NCI-H82 treated with DMSO at 0.1 percent for 48 hours (cell line): ENCODE data around the gene PGAP6.
"Not testable (repeated sequence)": the region's sequence is repeated elsewhere in the genome, so short reads cannot be mapped to it uniquely, and the experiment has no call there.

Experiments used
- DNase-seq: peaks from one replicate; lab custom pipeline; 2025; ENCODE audit not compliant: unreplicated experiment; lab: John Stamatoyannopoulos, UW

The PGAP6 gene

DNA sequence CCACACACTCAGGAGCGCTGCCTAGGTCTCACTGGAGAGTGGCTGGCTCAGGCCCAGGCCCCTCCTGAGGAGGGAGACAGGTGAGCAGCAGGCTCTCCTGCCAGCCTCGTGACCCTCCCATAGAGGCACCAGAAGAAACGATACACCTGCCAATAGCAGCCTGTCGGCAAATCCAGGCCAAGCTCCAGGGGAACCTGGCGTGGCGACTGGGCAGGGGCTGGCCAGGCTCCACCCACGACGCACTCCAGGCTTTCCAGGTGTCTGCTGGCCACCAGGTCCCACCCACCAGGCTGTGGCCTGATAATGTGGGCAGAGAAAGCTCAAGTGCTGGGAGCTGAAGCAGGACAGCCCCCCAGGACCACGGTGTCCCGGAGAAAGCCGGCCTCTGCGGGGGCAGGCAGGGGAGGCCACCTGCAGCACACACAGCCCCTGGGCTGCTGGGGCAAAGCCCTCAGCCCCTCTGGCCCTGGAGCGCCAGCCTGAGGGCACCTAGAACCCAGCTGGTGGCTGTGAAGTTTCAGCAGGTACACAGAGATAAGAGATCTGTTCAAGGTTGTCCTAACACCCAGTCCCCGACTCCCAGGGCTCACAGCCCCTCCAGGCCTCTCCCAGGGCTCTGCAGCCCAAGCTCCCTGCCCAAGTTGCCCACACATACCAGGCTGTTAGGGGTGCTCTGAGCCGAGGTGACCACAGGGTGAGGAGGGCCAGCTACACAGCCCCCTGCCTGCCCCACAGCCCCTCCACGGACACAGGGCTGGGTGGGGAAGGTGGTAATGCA is 2.4 kb downstream of the PGAP6 start:
- DNase-seq = no peak

DNA sequence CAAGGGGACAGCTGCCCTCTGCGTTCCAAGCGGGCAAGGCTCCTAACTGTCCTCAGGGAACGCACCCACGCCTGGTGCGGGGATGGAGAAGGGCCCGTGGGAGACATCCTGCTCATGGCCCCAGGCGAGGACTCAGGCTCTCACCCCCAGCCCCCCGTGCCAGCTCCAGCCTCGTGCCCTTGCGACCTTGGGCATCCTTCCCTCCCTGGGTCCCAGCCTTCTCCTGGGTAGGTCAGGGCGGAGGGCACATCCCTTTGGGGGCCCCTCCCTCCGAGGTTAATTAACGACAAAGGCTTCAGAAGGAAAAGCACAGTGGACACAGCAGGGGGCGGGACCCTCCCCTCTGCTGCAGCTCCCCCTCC is 3.0 kb downstream of the PGAP6 start:
- DNase-seq = no peak

DNA sequence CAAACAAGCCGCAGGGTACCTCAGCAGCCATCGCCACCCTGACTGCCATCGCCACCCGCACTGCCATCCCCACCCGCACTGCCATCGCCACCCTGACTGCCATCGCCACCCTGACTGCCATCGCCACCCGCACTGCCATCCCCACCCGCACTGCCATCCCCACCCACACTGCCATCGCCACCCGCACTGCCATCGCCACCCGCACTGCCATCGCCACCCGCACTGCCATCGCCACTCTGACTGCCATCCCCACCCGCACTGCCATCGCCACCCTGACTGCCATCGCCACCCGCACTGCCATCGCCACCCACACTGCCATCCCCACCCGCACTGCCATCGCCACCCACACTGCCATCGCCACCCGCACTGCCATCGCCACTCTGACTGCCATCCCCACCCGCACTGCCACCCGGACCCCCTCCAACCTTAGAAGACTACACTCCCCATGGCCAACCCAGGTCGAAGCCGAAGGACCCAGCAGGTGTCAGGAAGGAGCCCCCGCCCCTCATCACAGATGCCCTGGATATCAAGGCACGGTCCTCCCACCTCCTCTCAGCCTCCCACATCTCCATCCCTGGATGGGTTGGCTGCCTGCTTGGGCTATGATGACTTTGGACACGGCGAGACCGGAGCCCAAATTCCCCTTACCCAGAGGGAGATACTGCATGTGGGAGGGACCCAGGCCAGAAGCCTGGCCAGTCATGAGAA is 3.5 kb downstream of the PGAP6 start:
- not testable (repeated sequence) for DNase-seq

DNA sequence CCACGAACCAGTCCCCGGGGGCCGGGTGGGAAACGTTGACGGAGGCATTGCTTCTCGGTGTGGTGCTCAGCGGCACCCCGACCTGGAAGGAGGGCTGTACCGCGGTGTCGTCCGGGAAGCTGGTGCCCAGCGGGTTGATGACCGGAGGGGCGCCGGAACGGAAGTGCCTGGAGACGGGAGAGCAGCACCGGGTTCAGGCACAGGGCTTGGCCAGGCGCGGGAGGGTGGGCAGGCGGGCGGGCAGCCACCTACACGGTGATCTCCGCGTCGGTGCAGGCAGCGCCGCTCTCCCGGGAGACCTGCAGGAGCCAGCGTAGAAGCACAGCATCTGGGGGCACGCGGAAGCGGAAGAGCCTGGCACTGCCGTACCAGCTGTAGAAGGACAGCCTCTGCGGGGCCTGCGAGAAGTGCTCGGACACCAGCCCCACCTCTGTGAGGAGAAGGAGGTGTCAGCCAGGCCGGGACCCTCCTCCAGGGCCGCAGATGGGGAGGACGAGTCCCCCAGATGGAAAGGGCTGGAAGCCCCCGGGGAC is 4.3 kb downstream of the PGAP6 start:
- no peak for DNase-seq

DNA sequence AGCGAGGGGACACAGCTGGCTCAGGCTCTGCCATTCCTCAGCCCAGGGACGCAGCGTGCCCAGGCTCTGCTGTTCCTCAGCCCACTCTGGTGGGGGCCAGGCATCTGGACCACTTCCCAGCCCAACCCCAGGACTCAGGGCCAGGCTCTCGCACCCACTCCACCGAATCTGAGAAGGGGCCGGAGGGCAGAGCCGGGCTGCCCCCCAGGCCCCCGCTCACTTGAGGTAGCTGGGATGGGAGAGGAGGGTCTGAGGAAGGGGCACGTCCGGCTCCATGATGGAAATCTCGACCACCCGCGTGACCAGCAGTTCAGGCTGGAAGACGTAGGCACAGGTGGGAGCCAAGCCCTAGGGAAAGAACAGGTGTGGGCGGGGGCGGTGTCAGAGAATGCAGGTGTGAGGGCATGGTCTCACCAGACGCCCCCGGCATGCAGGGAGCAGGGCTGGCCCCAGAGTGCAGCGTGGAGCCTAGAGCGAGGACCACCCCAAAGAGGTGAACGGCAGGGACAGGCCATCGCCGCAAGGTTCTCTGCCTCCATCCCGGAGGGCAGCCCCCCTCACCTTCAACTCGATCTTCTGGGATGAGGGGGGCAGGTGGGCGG is 4.9 kb downstream of the PGAP6 start:
- DNase-seq = no peak

DNA sequence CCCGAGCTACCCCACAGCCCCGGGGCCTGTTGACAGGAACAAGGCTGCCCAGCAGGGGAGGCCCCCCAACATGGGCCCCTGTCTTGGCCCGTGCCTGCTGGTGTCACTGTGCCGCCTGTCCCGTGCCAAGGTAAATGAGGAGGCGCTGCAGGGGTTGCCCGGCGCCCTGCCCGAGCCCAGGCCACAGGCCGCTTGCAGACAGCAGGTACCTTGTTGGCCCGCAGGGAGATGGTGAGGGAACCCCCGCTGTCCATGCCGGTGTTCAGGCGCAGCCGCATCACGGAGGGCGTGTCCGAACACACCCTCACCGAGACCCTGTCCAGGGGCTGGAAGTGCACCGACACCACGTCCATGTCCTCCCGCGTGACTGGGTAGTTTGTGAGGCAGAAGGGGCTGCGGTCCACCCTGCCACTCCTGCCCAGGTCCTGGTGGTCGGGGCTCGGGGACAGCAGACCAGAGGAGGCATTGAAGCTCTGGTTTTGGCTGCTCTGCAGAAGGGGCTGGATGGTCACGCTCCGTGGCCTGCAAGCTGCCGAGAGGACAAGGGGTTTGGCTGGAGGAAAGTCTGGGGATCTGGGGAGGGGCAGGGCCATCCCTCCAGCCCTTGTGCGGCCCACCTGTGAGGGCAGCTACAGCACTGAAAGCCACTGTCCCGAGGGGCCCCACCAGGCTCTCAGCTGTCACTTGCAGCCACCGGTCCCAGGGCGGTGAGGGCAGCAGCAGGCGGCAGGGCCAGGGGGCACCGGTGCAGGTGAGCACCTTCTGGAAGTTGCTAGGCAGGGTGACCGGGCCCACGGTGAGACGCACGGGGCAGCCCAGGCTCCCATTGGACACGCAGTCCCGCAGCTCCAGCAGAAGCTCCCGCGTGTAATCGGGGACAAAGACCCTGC is 5.6 kb downstream of the PGAP6 start:
- no peak for DNase-seq

DNA sequence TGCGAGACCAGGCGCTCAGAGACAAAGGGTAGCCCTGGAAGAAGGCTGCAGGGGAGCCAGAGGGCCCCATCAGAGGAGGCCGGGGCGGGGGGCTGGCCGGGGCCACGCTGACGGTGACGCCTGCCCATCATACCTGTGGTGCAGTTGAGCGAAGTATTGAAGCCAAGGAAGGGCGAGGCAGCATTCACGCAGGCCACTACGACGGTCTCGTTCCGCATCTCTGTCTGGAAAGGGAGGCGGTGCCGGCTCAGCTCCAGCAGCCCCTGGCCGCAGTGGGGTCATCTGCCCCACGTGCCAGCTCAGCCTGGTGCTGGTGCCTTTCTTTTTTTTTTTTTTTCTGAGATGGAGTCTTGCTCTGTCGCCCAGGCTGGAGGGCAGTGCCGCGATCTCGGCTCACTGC is 6.6 kb downstream of the PGAP6 start:
- no peak for DNase-seq

DNA sequence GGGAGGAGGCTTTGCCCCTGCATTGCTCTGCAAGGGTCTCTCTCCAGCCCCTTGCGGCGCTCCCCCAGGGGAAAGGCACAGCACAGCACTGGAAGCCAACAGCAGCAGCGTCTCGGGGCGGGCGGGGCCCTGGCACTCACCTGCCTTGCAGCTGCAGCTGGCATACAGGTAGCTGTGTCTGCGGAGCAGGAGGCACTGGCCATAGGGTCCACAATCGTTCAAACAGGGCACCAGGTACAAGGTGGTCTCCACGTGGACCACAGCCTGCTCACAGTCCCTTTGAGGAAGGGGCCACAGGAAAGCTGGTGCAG is 7.2 kb downstream of the PGAP6 start:
- DNase-seq = no peak

DNA sequence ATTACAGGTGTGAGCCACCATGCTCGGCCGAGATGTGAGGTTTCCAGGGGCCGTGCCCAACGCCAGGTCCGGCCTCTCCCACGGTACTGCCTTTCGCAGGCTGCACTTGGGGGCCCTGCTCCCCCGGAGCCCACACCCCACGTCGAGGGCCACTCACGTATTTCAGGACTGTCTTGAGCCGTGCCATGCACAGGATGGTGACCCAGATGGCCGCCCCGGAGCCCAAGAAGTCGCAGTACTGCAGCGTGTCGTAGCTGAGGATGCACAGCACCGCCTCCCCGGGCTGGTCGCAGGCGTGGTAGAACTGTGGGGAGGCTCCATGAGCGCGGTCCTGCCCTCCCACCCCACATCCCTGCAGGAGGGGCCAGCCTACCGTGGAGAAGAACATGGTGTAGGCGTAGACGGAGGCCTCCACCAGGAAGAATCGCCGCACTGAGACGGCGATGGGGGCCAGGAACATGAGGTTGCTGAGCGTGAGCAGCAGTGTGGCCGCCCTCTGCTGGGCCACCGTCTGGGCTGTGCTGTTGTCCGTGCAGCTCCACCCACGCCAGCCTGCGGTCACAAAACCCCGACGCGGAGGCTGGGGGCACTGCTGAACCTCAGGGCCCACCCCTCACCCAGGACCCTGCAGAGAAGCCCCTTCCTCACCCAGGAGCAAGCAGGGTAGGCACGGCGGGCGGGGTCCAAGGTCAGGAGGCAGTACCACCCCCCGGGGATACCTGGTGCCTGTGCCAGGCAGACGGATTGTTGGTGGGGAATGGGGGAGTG is 7.7 kb downstream of the PGAP6 start:
- DNase-seq = no peak

DNA sequence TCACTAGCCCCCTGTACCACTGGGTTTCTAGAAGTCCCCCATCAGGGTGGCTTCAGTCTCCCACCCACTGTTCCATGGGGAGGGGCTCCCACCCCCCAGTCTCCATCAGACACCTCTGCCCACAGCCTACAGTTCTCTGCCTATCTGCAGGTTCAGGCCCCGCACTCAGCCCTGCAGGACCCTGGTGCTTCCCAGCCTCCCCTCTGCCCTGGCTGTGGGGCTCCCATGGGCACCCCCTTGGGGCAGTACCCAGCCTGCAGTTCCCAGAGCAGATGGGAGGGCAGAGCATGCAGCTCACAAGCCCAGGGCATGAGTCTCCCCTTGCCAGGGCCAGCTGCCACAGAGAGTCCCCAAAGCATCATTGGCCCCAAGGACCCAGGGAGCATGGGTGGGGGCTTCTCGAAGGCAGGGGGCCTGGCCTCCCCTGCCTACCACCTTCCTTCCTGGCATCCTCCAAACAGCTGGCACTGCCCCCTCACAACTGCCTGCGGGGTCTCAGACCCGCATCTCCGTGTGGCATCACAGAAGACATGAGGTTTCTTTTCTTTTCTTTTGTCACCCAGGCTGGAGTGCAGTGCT is 8.7 kb downstream of the PGAP6 start:
- no peak for DNase-seq

DNA sequence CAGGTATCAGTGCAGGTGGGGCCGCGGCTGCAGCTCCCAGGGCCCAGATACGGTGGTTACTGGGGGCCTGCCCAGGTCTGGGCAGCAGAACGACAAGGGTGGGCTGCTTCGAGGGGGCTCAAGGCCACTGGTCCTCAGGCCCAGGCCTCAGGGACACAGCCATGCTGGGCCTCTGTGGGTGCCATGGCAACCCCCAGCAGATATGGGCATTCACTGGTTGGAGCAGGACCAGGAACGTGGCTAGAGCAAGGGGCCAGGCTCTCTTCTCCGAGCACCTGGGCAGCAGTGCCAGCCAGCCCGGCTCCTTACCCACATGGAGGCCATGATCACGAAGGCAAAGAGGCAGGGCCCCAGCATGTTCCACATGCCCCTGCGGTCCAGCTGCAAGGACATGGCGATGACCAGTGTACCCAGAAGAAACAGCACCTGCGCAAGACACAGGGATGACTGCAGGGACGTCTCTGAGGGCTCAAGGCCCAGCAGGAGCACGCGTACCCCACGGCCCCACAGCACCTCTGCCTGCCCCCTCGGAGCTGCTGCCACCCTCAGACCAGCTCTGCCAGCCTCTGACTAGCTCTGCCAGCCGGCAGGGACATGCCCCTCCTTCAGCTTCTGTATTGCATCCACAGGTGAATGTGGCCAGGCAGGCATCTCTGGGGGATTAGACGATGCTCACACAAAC is 9.3 kb downstream of the PGAP6 start:
- DNase-seq = no peak

DNA sequence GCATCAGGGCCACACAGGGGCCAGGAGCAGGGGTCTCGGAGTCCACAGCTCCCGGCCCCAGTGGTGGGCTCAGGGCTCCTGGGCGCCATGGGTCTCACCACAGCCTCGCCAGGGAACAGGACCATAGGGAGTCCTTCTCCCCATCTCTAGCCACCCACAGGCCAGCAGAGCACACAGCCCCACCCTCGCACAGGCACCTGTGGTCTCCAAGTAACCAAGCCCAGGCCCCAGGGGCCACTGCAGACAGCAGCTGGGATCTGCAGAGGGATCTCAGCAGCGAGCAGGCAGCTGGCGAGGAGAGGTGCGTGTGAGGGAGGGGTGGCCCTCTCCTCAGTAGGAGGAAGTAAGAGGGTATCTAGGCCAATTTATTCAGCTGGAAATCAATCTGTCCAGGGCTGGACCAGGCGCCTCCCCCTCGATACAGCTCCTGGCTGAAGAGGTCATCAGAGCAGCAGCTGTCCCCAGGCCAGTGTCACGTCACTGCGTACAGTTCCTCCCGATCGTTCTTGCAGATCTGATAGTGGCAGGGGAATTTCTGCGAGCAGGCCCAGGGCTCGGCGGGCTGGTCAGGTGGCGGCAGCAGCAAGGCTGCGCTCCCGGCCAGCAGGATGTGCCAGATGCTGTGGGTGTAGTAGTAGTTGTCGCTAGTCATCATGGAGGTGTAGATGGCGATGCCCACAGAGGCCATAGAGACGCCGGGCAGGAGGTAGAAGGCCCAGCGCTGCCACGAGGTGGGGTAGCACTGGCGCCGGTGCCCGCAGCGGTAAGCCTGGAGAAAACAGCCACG is 10.1 kb downstream of the PGAP6 start:
- no peak for DNase-seq

DNA sequence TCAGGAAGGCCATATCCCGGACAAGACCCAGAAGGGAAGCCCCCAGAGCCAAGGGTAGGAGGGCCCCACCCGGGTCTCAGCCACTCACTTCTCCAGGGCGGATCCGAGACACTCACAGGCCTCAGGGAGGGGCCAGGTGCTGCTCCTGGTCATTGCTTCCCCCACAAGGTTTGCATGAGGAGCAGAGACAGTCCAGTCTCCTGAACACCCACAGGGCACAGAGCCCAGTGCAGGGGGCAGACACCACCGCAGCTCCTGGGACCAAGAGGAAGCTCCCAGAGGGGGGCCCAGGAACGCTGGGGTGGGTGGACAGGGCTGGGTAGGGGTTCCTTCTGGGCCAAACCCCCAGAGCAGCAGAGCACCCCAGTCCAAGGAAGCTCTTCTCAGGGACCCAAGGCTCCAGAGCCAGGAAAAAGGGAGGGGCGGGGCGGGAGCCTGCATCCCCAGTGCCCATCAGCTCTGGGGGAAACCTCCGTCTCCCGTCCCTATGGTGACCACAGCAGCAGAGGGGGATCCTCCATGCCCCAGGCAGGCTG is 10.7 kb downstream of the PGAP6 start:
- no peak for DNase-seq

DNA sequence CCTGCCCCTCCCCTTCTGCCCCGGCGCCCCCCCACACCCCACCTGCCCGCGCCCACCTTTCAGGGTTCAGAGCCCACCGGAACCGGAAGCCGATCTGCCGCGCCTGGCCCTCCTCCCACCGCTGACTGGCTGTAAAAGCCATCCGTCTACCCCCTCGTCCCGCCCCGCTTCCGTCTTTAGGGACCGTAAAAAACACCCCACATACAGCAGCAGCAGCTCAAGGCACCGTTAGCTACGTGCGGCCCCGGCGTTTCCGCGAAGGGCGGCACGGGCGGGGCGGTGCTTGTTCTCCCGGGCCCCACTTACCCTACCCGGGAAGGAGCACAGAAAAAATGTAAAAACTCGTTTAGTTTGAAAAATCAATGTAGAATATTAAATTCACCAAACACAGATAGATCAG is 11.3 kb downstream of the PGAP6 start, which contains the start of gene MRPL28:
Gene MRPL28 (minus strand): TSS at position 96 of the 400 bp plus-strand sequence. CDS start 320 bp downstream, outside the sequence.
- DNase-seq = peak; percentile 87

DNA sequence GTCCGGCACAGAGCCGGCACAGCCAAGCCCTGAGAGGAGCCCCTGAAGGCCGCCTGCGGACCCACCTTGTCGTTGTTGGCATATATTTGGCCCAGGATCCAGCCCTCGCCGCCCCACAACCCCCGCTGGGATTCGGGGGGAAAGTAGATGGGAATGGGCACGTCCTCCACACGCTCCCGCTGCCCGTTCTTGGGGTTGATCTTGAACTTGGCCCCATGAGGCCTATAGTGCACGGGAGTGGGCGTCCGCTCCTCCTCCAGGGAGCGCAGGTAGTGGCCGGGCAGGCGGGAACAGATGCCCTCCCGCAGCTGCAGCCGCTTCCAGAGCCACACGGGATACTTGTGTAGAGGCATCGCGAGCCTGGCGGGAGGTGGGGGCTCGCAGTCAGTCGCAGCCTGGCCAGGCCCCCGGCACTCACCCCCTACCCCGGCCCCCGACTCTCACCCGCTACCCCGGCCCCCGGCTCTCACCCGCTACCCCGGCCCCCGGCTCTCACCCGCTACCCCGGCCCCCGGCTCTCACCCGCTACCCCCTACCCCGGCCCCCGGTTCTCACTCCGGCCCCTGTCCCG is 11.8 kb downstream of the PGAP6 start:
- no peak for DNase-seq

DNA sequence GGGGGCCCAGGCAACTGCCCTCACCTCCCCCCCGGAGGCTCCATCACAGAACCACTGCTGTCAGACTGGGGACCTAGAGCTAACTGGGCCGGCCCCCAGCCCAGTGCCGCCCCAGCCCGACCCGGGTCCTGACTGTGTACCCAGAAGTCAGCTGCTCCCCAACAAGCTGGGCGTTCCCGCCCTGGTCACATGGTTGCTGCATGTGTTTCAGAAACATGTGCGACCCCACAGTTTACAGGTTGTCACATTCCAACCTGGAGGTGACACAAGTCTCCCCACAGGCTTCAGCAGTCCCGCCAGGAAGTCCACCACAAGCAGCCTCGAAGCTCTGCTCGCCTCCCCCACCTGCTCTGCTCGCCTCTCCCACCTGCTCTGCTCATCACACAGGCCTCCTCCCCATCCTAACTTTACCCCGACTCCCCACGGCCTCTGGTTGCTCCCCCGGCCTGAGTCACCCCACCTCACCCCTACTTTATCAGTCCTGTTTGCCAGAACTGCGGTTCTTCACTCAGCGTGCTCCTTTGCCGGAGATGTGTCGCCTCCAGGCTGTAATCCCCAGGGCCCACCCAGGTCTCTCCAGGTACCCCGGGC is 12.4 kb downstream of the PGAP6 start:
- DNase-seq = no peak

DNA sequence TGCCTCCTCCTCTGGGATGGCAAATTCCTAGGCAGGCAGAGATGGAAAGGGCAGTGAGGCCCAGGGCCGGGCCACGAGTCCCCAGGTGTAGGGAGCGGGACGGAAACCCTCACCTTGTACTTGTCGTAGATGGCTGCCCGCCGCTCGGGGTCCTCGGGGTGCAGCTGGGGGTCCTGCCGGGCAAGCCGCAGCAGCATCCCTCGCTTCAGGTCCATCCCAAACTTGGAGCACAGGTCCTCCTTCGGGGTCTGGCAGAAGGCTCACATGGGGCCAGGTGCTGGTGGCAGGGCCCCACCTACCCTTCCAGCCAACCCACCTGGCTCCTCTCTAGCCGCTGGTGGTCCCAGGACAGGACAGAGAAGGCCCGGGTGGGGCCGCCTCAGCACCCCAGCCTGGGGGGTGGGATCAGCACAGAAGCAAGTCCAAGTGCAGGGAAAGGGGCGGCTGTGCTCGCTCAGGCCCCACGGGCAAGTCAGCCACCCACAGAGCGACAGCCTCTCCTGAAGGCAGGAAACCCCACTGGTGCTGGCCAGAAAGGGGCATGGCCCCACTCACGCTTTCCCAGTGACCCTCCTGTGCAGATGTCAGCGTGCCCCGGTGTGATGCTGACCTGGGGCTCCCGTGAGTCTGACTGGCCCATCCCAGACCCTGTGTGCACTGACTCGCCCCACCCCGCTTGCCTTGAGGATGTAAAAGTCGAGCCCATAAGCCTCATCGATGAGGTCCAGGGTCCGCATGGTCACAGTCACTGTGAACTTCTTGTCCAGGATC is 13.2 kb downstream of the PGAP6 start:
- no peak for DNase-seq
